ENCODE measurements around the gene PSRC1. TPM values are rescaled to one million over a fixed set of nuclear protein-coding genes. Genes with fewer than 3 reads are reported as not detected.

PSRC1 gene
- total RNA-seq: 1.0 and 1.3 TPM in 2 replicates

DNA sequence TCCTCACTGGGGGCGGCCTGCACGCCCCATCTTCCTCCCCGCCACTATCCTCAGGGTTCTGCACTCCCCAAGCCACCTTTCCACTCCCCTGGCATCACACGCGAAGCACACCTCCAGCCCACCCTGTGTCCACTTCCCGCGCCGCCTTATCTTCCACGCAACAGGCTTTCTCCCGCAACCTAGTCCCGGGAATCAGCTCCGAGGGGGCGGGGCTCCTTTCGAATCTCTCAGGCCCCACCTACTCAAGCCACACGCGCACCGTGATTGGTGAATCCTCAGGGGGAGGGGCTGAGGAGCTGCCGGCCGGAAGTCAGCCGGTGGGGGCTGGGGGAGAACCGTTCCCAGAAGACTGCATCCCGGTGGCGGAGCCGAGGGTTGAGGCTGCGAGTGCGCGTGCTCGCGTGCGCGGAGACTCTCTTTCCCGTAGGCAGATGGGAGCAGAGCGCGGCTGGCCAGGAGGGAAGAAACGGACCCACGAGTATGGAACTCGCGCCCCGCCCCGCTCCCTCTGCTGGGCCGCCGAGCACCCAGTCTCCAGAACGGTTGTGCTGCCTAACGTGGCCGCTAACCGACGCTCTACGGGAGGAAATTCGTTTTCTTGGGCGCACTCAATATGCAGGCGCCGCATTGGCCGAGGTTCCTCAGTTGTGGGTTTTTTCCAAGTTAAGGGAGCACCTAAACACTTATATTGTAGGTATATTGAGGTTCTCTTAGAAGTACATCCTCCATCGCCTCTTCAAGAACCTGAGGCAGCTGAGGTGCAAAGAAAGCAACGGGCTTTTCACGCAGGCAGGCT is at the start of gene PSRC1:
Gene PSRC1 (minus strand): TSS at position 194 of the 796 bp plus-strand sequence.

DNA sequence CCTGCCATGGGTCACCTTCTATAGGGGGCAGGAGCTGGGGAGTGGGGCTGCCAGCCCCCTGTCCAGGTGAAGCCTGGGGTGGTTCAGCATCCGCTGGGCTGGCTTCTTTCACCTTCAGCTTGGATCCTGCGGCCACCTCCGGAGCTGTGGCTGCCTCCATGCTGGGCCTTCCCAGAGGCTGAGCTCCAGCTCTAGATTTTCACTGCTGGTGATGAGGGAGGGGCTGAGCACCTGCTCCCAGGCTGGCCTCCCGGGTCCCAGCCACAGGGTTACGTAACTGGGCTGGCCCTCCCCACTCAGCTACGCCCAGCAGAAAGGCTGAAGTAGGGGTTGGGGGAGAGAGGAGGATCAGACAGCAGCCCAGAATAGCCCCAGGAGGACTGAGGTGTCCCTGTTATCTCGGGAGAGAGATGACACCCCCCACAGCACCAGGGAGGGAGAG is 23.9 kb upstream of the PSRC1 start, which contains the start of gene MYBPHL:
Gene MYBPHL (minus strand): TSS at position 180 of the 442 bp plus-strand sequence. CDS start 20 bp downstream, at position 160.

DNA sequence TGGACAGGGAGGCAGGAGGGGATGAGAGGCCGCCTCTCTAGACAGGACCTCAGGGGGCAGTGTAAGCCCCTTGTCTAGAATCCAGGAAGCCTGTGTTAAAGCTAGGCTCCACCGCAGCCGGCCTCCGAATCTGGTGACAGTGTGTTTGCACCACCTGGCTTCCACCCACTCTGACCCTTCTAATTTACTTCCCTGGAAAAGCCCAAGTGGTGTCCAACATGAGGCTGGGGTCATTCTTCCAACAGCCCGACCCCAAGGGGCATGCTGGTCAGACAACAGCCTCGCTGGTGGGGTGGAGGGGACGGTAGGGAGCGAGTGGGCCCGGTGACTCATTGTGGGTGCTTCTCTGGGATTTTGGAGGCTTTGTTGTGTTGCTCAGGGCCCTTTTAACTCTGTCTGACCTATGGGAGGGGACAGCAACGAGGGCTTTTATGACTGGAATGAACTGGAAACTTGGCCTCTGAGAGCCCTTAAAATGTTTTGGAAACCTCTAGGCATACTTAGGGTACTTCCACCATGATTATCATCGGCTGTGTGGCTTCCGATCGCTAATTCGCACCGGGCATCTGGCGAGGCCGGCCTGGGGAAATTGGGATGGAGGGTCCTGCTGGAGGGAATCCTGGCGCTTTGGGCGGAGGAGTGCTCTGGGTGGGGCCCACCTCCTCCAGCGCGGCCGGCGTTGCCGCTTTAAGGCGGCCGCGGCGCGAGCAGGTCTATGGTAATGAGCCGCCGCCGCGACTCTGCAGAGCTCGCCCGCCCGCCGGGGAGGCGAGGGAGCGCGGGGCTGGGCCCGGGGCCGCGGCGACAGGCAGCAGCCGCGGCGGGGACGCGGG is 33.9 kb downstream of the PSRC1 start, which contains the start of gene CELSR2:
Gene CELSR2 (plus strand): TSS at position 743 of the 833 bp plus-strand sequence. CDS start 541 bp downstream, outside the sequence.

Other genes with a start within 250 kb of the PSRC1 start
- gene WDR47, start 241.0 kb downstream of the PSRC1 start, total RNA-seq: 16.7 and 18.2 TPM in 2 replicates
- 59.9 and 62.2 TPM in 2 replicates for gene TAF13, start 207.1 kb downstream of the PSRC1 start, total RNA-seq
- gene TMEM167B, start 192.4 kb downstream of the PSRC1 start, total RNA-seq: 22.6 and 26.0 TPM in 2 replicates
- under 0.01 TPM in 2 replicates for gene ELAPOR1, start 169.0 kb downstream of the PSRC1 start, total RNA-seq
- 147 and 169 TPM in 2 replicates for gene SARS1, start 69.2 kb downstream of the PSRC1 start, total RNA-seq
- gene CELSR2, start 33.6 kb downstream of the PSRC1 start, total RNA-seq: 0.43 and 0.65 TPM in 2 replicates
- not detected in 2 replicates for gene MYBPHL, start 23.9 kb upstream of the PSRC1 start, total RNA-seq
- 10.3 and 18.4 TPM in 2 replicates for gene SORT1, start 114.8 kb upstream of the PSRC1 start, total RNA-seq
- 44.6 and 53.6 TPM in 2 replicates for gene PSMA5, start 143.3 kb upstream of the PSRC1 start, total RNA-seq
- gene SYPL2, start 183.4 kb upstream of the PSRC1 start, total RNA-seq: under 0.01 TPM in 1 of 2 replicates, not detected in the other
- 0.76 and 1.3 TPM in 2 replicates for gene ATXN7L2, start 200.8 kb upstream of the PSRC1 start, total RNA-seq
- 4.7 and 5.5 TPM in 2 replicates for gene CYB561D1, start 210.9 kb upstream of the PSRC1 start, total RNA-seq
- gene AMIGO1, start 226.6 kb upstream of the PSRC1 start, total RNA-seq: 1.2 and 1.7 TPM in 2 replicates